Middle frontal gyrus (tissue), 1 donor: ENCODE measurements around the gene ZNF350.
"Not testable (repeated sequence)": the region's sequence is repeated elsewhere in the genome, so short reads cannot be mapped to it uniquely, and the experiment has no call there.

ENCODE experiments used
- DNase-seq: peaks from one replicate; pipeline ENCODE4 v3.0.0-alpha.2; 2015; ENCODE audit warnings: low spot score; ENCODE audit errors: extremely low spot score

Gene ZNF350

DNA sequence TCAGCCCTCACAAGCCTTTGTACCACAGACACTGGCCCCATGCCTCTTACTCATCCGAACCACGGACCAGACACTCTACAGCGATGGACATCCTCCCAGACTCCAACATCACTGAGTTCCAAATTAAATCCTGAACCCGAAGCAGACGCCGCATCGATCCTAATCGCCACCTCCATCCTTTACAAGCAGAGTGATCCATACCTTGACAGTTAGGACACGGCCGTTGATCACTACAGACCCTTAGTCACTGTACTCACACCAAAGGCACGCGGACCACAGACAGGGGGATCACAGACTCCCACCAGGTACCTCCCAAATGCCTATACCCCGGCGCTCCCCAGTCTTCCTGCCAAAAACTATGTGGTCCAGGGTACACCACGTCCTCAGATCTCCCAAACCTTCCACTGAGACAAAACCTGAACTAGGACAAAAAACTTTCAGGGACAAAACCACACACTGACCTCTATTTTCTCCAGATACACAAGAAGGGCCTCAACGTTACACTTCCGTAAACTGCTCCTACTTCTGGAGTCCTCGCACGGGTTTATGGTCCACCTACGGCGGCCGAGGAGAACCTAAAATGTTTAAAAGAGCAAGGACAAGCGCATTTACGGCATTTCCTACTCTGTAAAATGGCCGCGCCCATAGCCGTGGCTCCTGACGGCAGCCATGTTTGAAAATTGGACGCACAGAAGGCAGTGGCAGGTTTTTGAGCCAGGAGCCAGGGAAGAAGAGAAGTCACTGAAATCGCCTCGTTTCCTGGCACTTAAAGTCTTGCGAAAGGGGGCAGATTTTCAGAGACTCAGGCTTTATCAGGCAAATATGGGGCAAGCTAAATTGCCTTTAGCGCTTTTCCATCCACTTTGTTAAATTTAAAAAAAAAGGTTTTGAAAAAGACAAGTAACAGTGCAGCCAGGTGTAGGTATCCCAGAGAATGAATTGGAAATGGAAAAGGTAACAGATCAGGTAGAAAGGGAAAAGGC, at the start of gene ZNF350:
ZNF350 (minus strand) TSS at position 532 of the 983 bp plus-strand sequence. CDS start 12,480 bp downstream, outside the sequence.
- DNase-seq, result peak; percentile 92

DNA sequence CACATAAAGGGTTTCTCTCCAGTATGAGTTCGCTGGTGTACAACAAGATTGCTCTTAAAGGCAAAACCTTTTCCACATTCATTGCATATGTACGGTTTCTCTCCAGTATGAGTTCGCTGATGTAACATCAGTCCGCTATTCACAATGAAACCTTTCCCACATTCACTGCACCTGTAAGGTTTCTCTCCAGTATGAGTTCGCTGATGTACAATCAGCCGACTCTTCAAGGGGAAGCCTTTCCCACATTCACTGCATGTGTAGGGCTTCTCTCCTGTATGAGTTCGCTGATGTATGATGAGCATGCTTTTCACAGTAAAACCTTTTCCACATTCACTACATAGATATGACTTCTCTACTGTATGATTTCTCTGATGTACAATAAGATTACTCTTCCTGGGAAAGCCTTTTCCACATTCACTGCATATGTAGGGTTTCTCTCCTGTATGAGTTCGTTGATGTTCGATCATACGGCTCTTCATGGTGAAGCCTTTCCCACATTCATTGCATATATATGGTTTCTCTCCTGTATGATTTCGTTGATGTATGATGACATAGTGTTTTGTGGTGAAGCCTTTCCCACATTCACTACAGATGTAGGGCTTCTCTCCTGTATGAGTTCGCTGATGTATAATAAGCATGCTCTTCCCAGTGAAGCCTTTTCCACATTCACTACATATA, 47.5 kb upstream of the ZNF350 start:
- DNase-seq, result no peak

DNA sequence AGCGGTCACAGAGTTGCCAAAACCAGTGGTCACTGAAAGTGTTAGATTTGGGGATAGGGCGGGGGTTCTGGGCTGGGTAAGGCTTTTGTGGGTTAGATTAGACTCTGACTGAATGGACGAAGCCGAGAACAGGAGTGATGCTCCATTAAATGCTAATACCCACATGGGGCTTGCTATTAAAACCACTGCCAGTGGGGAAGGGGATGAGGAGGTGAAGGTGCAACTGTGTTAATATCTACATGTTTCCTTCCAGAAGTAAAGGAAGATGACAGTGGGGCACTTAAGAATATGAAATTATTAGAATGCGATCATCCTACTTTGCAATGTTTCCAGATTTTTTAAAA, 42.1 kb upstream of the ZNF350 start:
- no peak for DNase-seq

DNA sequence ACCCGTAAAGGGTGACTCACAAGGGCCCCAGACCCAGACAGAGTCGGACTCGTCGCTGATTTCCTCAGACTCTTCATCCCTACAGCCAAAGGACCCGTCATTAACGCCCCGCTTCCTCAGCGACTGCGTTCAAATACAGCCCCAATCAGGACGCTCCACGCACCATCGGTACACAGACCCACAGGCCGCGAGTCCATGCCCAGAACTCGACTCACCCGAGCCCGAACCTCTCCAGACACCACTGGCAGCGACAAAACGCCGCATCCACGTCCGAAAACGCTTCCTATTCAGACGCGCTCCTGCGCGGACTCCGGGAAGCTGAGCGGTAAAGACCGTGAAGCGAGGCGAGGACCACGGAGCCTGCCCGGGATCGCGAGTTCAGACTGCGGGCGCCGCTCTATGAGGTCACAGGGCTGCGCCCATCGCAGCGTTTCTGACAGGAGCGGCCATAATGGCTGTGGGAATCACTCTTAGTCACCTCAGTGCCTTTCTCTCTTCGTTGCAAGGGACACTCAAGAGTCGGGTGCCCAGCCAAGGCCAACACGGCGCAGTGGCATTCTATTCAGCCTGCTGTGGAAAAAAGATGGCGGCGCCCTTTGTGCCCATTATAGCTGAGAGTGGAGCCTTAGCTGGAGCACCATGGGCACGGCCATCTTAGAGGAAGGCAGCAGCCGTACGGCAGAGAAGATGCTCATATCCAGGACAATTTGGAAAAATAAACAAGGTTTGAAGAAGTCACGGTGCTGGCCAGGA, 41.6 kb upstream of the ZNF350 start, which contains the start of gene ZNF614:
ZNF614 (minus strand) TSS at position 353 of the 753 bp plus-strand sequence. CDS start 2,634 bp downstream, outside the sequence.
- peak; percentile 79 for DNase-seq

DNA sequence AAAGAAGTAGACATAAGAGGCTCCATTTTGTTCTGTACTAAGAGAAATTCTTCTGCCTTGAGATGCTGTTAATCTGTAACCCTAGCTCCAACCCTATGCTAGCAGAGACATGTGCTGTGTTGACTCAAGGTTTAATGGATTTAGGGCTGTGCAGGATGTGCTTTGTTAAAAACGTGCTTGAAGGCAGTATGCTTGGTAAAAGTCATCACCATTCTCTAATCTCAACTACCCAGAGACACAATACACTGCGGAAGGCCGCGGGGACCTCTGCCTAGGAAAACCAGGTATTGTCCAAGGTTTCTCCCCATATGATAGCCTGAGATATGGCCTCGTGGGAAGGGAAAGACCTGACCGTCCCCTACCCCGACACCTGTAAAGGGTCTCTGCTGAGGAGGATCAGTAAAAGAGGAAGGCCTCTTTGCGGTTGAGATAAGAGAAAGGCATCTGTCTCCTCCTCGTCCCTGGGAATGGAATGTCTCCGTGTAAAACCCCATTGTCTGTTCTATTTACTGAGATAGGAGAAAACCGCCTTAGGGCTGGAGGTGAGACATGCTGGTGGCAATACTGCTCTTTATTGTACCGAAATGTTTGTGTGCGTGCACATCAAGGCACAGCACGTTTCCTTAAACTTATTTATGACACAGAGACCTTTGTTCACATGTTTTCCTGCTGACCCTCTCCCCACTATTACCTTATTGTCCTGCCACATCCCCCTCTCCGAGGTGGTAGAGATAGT, 39.8 kb upstream of the ZNF350 start:
- DNase-seq, result not testable (repeated sequence)

DNA sequence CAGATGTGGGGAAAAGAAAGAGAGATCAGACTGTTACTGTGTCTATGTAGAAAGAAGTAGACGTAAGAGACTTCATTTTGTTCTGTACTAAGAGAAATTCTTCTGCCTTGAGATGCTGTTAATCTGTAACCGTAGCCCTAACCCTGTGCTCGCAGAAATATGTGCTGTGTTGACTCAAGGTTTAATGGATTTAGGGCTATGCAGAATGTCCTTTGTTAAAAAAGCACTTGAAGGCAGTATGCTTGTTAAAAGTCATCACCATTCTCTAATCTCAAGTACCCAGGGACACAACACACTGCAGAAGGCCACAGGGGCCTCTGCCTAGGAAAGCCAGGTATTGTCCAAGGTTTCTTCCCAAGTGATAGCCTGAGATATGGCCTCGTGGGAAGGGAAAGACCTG, 37.8 kb upstream of the ZNF350 start:
- DNase-seq, result not testable (repeated sequence)

DNA sequence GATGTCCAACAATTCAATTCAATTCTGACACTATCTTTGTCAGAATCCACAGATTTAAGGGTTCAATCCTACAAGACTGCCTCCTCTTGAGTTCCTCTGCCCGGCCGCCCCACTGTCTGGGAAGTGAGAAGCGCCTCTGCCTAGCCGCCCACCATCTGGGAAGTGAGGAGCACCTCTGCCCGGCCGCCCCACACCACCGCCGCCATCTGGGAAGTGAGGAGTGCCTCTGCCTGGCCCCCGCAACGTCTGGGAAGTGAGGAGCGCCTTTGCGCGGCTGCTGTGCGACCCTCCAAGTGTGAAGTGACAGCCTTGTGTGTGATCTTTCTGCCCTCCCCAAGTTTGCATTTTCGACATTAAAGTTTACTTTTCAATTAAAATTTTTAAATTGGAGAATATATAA, 35.6 kb upstream of the ZNF350 start:
- DNase-seq, result no peak

DNA sequence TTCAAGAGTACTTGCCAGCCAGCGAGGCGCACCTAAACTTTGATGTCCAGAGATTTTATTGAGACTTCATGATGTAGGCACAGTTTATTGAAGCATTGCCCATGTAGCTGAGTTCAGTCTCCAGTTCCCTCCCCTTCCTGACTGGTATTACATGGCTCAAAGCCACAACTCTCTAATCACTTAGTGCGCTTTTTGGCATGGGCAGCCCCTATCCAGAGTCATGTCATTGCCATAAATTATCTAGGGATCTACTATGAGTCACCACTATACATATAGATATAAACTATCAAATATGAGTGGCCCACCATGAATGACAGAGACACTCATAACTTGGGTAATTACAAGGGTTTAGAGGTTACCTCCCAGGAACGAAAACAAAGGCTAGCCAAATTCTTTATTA, 33.9 kb upstream of the ZNF350 start:
- no peak for DNase-seq

DNA sequence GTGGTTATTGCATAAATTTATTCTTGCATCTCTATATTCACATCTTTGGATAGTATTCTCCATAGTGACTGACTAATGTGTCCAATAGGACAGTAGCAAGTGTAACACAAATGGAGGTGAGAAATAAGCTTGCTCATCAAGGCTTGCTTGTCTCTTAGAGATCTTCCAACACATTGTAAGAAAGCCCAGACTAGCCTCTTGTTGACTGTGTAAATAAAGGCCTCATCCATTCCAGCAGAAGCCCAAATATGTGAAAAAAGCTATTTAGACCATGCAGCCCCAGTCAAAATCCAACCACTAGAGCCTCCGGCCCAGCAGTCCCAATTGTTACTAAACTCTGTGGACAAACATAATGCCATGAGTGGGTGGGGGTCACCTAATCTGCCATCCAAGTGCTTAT, 24.0 kb upstream of the ZNF350 start:
- no peak for DNase-seq

DNA sequence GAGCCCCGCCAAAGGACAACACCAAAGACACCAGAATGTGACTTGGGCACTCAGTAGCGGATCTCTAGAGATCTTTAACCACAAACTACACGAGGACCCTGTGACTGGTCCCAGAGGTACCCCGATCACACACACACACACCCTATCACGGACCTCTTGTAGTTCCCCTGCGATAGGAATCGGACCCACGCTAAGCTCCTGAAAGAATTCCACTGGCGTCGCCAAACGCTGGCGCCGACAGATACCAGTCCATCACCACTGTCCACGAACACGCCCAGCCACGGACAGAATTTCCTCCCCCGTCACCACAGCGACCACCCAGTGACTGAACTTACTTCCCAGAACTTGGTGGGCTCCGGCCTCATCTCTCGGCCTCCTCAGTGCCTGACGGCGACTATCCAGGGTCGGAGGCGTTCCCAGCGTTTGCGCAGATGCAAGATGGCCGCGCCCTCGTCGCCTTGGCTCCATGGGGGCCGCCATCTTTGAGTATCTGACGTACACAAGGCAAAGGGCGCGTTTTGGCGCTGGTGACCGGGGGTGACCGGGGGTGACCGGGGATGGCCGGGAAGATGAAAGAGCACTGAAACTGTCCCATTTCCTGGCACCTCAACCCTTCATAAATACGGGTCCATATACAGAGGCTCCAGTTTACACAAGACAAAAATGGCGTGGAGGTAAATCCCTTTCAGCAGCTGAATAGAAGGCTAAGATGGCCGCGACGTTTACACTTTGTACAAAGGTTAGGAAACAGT, 21.3 kb upstream of the ZNF350 start, which contains the start of gene ZNF615:
ZNF615 (minus strand) TSS at position 406 of the 752 bp plus-strand sequence. CDS start 4,500 bp downstream, outside the sequence.
- peak; percentile 93 for DNase-seq

DNA sequence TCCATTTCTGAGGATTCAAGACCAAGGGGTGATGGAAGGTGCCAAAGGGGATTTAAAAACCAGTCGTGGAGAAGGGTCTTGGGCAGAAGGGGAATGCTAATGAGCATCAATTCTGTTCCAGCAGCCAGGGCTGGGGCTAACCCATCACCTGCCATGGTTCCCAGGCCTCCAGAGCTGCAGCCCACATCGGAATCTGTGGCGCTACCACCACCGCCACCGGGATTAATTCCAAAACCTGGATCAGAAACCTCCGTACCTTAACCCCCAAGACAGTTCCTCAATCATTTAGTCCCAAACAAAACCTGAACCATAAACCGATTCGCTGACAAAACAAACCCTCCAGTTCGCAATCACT, 20.8 kb upstream of the ZNF350 start:
- DNase-seq, result no peak

DNA sequence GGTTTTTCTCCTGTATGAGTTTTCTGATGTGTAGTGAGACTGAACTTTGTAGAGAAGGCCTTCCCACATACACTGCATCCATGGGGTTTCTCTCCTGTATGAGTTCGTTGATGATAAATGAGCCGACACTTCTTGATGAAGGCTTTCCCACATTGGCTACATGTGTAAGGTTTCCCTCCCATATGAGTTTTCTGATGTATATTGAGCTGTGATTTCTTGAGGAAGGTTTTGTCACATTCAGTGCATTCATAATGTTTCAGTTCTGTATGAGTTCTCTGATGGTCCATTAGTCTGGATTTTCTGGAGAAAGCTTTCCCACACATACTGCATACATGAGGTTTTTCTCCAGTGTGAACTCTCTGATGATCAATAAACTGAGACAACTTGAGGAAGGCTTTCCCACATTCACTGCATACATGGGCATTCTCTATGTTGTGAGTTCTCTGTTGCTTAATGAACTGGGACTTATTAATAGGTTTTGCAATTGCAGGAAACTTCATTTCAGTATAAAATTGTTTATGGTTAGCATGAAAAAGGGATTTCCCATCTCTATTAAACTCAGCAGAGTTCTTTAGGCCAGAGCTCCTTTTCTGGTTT, 7.5 kb upstream of the ZNF350 start:
- DNase-seq, result no peak

DNA sequence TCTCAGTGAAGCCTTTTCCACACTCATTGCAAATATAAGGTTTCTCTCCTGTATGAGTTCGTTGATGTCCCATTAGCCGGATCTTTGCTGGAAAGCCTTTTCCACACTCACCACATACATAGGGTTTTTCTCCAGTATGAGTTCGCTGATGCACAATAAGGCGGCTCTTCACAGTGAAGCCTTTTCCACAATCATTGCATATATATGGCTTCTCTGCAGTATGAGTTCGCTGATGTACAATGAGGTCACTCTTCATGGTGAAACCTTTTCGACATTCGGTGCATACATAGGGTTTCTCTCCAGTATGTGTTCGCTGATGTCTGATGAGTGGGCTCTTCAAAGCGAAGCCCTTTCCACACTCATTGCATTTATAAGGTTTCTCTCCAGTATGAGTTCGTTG, 6.8 kb upstream of the ZNF350 start:
- no peak for DNase-seq

DNA sequence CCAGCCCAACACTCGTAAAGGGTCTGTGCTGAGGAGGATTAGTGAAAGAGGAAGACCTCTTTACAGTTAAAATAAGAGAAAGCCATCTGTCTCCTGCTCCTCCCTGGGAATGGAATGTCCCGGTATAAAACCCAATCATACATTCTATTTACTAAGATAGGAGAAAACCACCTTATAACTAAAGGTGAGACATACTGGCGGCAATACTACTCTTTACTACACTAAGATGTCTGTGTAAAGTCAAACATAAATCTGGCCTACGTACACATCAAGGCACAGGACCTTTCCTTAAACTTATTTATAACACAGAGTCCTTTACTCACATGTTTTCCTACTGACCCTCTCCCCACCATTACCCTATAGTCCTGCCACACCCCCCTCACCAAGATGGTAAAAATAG, 3.3 kb downstream of the ZNF350 start:
- no peak for DNase-seq

DNA sequence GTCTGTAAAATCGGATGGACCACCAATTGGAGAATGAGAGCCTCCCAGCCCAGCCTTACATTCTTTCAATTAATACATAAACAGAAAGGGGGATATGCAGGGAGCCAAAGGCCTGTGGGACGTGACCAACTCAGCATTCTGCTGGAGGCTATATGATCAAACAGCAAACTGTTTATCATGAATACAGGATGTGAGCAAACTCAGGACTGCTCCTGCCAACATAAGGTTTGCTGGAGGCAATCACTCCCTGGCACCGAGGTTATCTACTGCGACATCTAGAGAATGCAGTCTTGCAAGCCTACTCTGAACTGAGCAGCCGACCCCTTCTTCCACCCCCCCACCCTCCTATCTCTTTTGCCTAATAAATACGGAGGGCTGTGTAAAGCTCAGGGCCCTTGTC, 5.7 kb downstream of the ZNF350 start:
- DNase-seq, result not testable (repeated sequence)

DNA sequence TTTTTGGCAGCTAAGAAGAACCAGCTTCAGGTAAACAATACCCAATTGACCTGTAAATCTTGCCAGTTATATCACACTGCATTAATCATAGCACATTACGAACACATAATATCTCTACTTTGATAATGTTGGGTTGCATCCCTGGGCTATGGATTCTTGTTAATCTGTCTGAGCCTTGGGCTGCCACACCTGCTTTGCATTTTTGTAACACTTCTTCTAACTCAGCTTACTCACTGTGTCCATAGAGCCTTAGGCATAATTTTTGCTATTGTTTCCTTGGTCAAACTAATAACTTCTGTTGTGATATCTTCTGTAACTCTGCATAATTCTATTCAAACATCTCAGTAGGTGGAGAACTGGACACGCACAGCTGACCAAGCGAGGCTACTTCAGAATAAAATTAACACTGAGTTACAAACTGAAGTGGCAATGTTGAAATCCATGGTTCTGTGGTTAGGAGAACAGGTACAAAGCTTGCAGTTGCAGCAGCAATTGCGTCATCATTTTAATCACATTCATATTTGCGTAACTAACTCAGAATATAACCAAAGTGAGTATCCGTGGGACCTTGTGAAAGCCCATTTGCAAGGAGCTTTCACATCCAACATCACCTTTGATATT, 6.4 kb downstream of the ZNF350 start:
- no peak for DNase-seq

DNA sequence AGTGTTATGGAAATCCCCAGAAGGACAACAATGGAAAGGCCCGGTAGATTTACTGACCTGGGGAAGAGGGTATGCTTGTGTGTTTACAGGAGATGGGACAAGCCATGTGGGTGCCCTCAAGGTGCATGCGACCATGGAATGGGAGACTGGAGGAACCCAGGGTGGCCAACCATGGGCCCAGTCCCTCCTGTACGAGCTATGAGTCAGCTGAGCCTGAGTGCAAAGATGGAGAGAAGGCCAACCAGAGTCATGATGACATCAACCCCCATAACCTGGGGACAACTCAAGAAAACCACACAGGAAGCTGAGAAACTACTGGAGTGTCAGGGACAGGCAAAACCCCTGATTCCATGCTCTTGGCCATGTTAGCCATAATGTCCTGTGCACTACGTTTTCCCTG, 7.8 kb downstream of the ZNF350 start:
- no peak for DNase-seq

DNA sequence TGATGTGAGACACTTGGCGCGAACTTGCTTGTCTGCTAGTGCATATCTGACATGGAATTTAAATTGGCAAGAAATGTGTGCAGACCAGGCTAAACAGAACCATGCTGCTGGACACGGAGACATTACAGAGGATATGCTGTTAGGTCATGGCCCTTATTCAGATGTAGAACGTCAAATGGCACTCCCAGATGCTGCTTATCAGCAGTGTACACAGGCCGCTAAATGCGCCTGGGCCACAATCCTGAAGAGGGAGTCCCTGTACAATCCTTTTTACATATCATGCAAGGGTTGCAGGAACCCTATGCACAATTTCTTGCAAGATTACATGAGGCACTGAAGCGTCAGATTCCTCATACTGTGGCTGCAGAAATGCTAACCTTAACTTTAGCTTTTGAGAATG, 9.3 kb downstream of the ZNF350 start:
- no peak for DNase-seq

DNA sequence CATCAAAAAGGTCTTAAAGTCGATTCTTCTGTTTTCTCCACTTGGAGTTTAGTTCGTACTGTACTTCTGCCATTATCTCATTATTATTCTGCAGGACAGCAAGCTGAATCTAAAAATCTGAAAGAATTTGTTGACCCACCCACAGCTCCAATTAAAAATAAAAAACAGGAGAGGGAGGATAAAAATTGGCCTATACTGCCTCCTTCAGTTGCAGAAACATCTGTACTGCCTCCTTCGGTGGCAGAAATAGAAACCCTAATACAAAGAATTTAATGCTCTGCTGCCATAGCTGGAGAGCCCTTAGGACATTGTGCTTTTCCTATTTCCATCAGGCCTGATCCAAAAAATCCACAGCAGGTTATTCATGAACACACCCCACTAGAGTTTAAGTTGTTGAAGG, 9.8 kb downstream of the ZNF350 start:
- DNase-seq, result no peak
